H1 (cell line): ENCODE results near the gene TAOK1. TPM values are rescaled to one million over a fixed set of nuclear protein-coding genes. Genes with fewer than 3 reads are reported as not detected.

ENCODE experiments used
- CTCF ChIA-PET: fragments of 300-600 bp; sonication (Branson Sonifier 250); formaldehyde crosslinking; loops from one replicate; lab custom pipeline; 2021; ENCODE audit not compliant: partially characterized antibody; lab: Charles Lee
- POLR2A ChIA-PET: fragments of 300-600 bp; sonication (Branson Sonifier 250); formaldehyde crosslinking; loops from one replicate; lab custom pipeline; 2021; ENCODE audit warnings: inconsistent platforms; ENCODE audit not compliant: partially characterized antibody; lab: Charles Lee
- DNase-seq, 2 experiments: peaks; one replicate each; pipeline versions ENCODE4 v3.0.0 to v3.0.0-alpha.2; 2010 to 2022; ENCODE audit warnings: low spot score in 2 of 2, low read depth in 1 of 2, mixed read lengths in 1 of 2
- FAIRE-seq: peaks from 2 replicates; lab custom pipeline; 2011; peaks lifted over from hg19 to GRCh38; lab: Jason Lieb, UNC
- H2AFZ ChIP-seq: 2 replicates; pipeline ENCODE4 v1.8.1; 2012; ENCODE audit warnings: low read length, inconsistent platforms
- H2AK5ac ChIP-seq: 2 replicates; pipeline ENCODE4 v1.6.1; 2013; ENCODE audit warnings: low read depth, low read length
- H2BK120ac ChIP-seq: replicated peaks from 2 replicates; pipeline ENCODE3; 2013; ENCODE audit warnings: low read depth, low read length, inconsistent platforms
- H2BK12ac ChIP-seq: 2 replicates; pipeline ENCODE4 v1.6.1; 2013; ENCODE audit warnings: low read depth, low read length
- H2BK15ac ChIP-seq: 2 replicates; pipeline ENCODE4 v1.6.1; 2013; ENCODE audit warnings: low read length
- H2BK20ac ChIP-seq: 2 replicates; pipeline ENCODE4 v1.6.1; 2013; ENCODE audit warnings: low read length
- H2BK5ac ChIP-seq: 2 replicates; pipeline ENCODE4 v1.6.1; 2013; ENCODE audit warnings: low read depth, low read length
- H3K14ac ChIP-seq: 2 replicates; pipeline ENCODE4 v1.6.1; 2013; ENCODE audit warnings: inconsistent platforms; ENCODE audit not compliant: insufficient read length
- H3K18ac ChIP-seq: 2 replicates; pipeline ENCODE4 v1.6.1; 2013; ENCODE audit warnings: low read length; ENCODE audit errors: extremely low read depth
- H3K23ac ChIP-seq: 2 replicates; pipeline ENCODE4 v1.6.1; 2013; ENCODE audit warnings: inconsistent platforms; ENCODE audit not compliant: insufficient read length
- H3K23me2 ChIP-seq: 2 replicates; pipeline ENCODE4 v1.6.1; 2013; ENCODE audit warnings: low read depth, low read length
- H3K27ac ChIP-seq: 2 replicates; pipeline ENCODE4 v1.6.1; 2011; ENCODE audit warnings: low read depth, low read length, inconsistent platforms
- H3K27me3 ChIP-seq, 4 experiments: replicated peaks in 1 of 4; 1 replicate in 1 of 4; 2 replicates in 3 of 4; pipeline versions ENCODE4 v1.6.1 to v1.8.1; 2011 to 2013; ENCODE audit warnings: low read length in 3 of 4, mild to moderate bottlenecking in 3 of 4, inconsistent platforms in 2 of 4, mixed read lengths in 2 of 4, moderate library complexity in 1 of 4; ENCODE audit not compliant: control insufficient read depth in 3 of 4, insufficient read depth in 3 of 4; ENCODE audit errors: extremely low read depth in 1 of 4
- H3K36me3 ChIP-seq, 4 experiments: 2 replicates each; pipeline versions ENCODE4 v1.6.1 to v1.8.1; 2011 to 2013; ENCODE audit warnings: mild to moderate bottlenecking in 4 of 4, low read length in 3 of 4, moderate library complexity in 2 of 4, control low read depth in 1 of 4, inconsistent platforms in 1 of 4; ENCODE audit not compliant: insufficient read depth in 4 of 4, control insufficient read depth in 2 of 4
- H3K4ac ChIP-seq: replicated peaks from 2 replicates; pipeline ENCODE3; 2013; ENCODE audit warnings: low read length, low read depth, mixed read lengths, inconsistent platforms; ENCODE audit not compliant: insufficient read length
- H3K4me1 ChIP-seq, 4 experiments: replicated peaks in 1 of 4; 1 replicate in 1 of 4; 2 replicates in 3 of 4; pipeline versions ENCODE4 v1.6.1 to v1.8.1; 2011 to 2013; ENCODE audit warnings: low read length in 3 of 4, inconsistent platforms in 2 of 4, mixed read lengths in 1 of 4; ENCODE audit not compliant: insufficient read depth in 4 of 4, control insufficient read depth in 3 of 4
- H3K4me2 ChIP-seq, 2 experiments: 2 replicates each; pipeline versions ENCODE4 v1.6.1 to v1.8.1; 2011 to 2013; ENCODE audit warnings: low read depth in 2 of 2, low read length in 2 of 2, control low read depth in 1 of 2, inconsistent platforms in 1 of 2, mild to moderate bottlenecking in 1 of 2; ENCODE audit not compliant: insufficient read depth in 1 of 2
- H3K4me3 ChIP-seq, 4 experiments: fragments of 200-600, 300-600 bp in 1 of 4; sonication (generic), shearing (Covaris generic), sonication (Bioruptor Twin) in 1 of 4; 2 replicates each; pipeline versions ENCODE4 v1.5.1 to v1.8.1; 2011 to 2016; ENCODE audit warnings: low read length in 4 of 4, low read depth in 3 of 4, control low read depth in 2 of 4, inconsistent platforms in 2 of 4, mild to moderate bottlenecking in 2 of 4, mixed read lengths in 1 of 4, moderate library complexity in 1 of 4; ENCODE audit not compliant: insufficient read depth in 2 of 4; ENCODE audit errors: extremely low read depth in 1 of 4
- H3K56ac ChIP-seq: replicated peaks from 2 replicates; pipeline ENCODE3; 2013; ENCODE audit warnings: low read depth, mild to moderate bottlenecking, mixed read lengths, low read length, inconsistent platforms; ENCODE audit not compliant: insufficient read length
- H3K79me1 ChIP-seq: 2 replicates; pipeline ENCODE4 v1.6.1; 2013; ENCODE audit warnings: low read depth, low read length, control low read depth
- H3K79me2 ChIP-seq, 2 experiments: 2 replicates each; pipeline versions ENCODE4 v1.6.1 to v1.8.1; 2012 to 2013; ENCODE audit warnings: low read length in 2 of 2, mild to moderate bottlenecking in 2 of 2, inconsistent platforms in 1 of 2; ENCODE audit not compliant: insufficient read depth in 2 of 2, control insufficient read depth in 1 of 2
- H3K9ac ChIP-seq, 4 experiments: replicated peaks in 1 of 4; 1 replicate in 1 of 4; 2 replicates in 3 of 4; pipeline versions ENCODE4 v1.6.1 to v1.8.1; 2011 to 2013; ENCODE audit warnings: low read depth in 3 of 4, low read length in 3 of 4, control low read depth in 2 of 4, mild to moderate bottlenecking in 2 of 4, moderate library complexity in 2 of 4, inconsistent platforms in 1 of 4; ENCODE audit errors: extremely low read depth in 1 of 4
- H3K9me3 ChIP-seq, 2 experiments: 2 replicates each; pipeline versions ENCODE4 v1.6.1 to v1.8.1; 2012 to 2013; ENCODE audit warnings: mild to moderate bottlenecking in 2 of 2, moderate library complexity in 2 of 2, control low read depth in 1 of 2, inconsistent platforms in 1 of 2, low read depth in 1 of 2, low read length in 1 of 2, mixed read lengths in 1 of 2; ENCODE audit not compliant: insufficient read depth in 2 of 2
- H4K20me1 ChIP-seq, 2 experiments: replicated peaks in 1 of 2; 2 replicates each; pipeline versions ENCODE3 to v1.8.1; 2011 to 2013; ENCODE audit warnings: inconsistent platforms in 2 of 2, low read length in 2 of 2, mild to moderate bottlenecking in 1 of 2; ENCODE audit not compliant: insufficient read depth in 2 of 2, control insufficient read depth in 1 of 2
- H4K5ac ChIP-seq: 2 replicates; pipeline ENCODE4 v1.6.1; 2013; ENCODE audit warnings: low read length, low read depth, mixed read lengths, inconsistent platforms; ENCODE audit not compliant: insufficient read length
- H4K8ac ChIP-seq: 2 replicates; pipeline ENCODE4 v1.8.0; 2013; ENCODE audit warnings: mild to moderate bottlenecking, moderate library complexity, low read length, inconsistent platforms; ENCODE audit not compliant: insufficient read depth; ENCODE audit errors: extremely low read depth
- H4K91ac ChIP-seq: replicated peaks from 2 replicates; pipeline ENCODE3; 2013; ENCODE audit warnings: low read length, mixed read lengths, inconsistent platforms; ENCODE audit not compliant: insufficient read length
- BRCA1 ChIP-seq: IDR thresholded peaks from 2 replicates; pipeline ENCODE4 v1.6.1; 2012; ENCODE audit warnings: low read depth, low read length, improper control_type of control experiment
- CHD1 ChIP-seq: IDR thresholded peaks from 2 replicates; pipeline ENCODE4 v1.6.1; 2012; ENCODE audit warnings: low read depth, low read length, improper control_type of control experiment
- KDM5A ChIP-seq: fragments of 200-600 bp; IDR thresholded peaks from 2 replicates; pipeline ENCODE4 v1.7.1; 2012; ENCODE audit warnings: mild to moderate bottlenecking, low read length, inconsistent platforms, mixed read lengths
- RBBP5 ChIP-seq: IDR thresholded peaks from 2 replicates; pipeline ENCODE4 v1.7.1; 2012; ENCODE audit warnings: low read depth, mild to moderate bottlenecking, inconsistent platforms, low read length, moderate library complexity, borderline replicate concordance
- SIN3A ChIP-seq, 2 experiments: IDR thresholded peaks in 1 of 2; conservative IDR thresholded peaks in 1 of 2; 2 replicates each; pipeline ENCODE4 v1.6.1; 2011 to 2012; ENCODE audit warnings: low read length in 2 of 2, improper control_type of control experiment in 1 of 2, low read depth in 1 of 2, mild to moderate bottlenecking in 1 of 2
- SP2 ChIP-seq: IDR thresholded peaks from 2 replicates; pipeline ENCODE4 v1.6.1; 2012; ENCODE audit warnings: mild to moderate bottlenecking, low read length, inconsistent platforms
- WGBS, 2 experiments: shearing (Covaris generic) in 1 of 2; methylation state at CpG; one replicate each; pipeline versions ENCODE4 v1.1.6 to v1.1.7; 2013 to 2015; ENCODE audit warnings: low lambda C conversion rate in 2 of 2, mixed read lengths in 2 of 2, inconsistent platforms in 1 of 2, low coverage in 1 of 2, missing lambda C conversion rate in 1 of 2; ENCODE audit not compliant: insufficient replicate concordance in 2 of 2, insufficient coverage in 1 of 2, insufficient read length in 1 of 2; ENCODE audit errors: extremely low coverage in 1 of 2, missing lambda C conversion rate in 1 of 2; 5-methylcytosine and 5-hydroxymethylcytosine counted together
- polyA plus RNA-seq, 7 experiments: library from polyadenylated mRNA; depleted of rRNA in 3 of 7; stranded (reverse) in 5 of 7; unstranded in 2 of 7; fragments of >200 nt in 5 of 7; fragments of 200-250 nt in 2 of 7; gene quantifications; 1 replicate in 5 of 7; 2 replicates in 1 of 7; 4 replicates in 1 of 7; pipeline versions ENCODE4 v1.2.1 to v1.2.3, GENCODE V29; 2011 to 2013; ENCODE audit warnings: missing spikeins in 2 of 7, mixed read lengths in 2 of 7
- total RNA-seq: library from RNA; stranded (reverse); fragmentation: NEBNext Ultra II Directional; extraction: Animal tissue kit (Norgen Biotek cat#: 25700); gene quantifications from 2 replicates; pipeline ENCODE4 v1.2.1, GENCODE V29; 2021
- TF ChIP-seq, protein P1 (sequence below): IDR thresholded peaks from 2 replicates; pipeline ENCODE4 v1.6.1; 2012; ENCODE audit warnings: inconsistent platforms
- TF ChIP-seq, protein P2 (sequence below): IDR thresholded peaks from 2 replicates; pipeline ENCODE4 v1.6.1; 2012; ENCODE audit warnings: low read length, inconsistent platforms

Gene TAOK1
- total and polyA plus RNA-seq, 2 of the 8 experiments (the other 6 are each of a cell fraction or from before 2014, with no cell fraction given), result 12.2 to 90.6 TPM

DNA sequence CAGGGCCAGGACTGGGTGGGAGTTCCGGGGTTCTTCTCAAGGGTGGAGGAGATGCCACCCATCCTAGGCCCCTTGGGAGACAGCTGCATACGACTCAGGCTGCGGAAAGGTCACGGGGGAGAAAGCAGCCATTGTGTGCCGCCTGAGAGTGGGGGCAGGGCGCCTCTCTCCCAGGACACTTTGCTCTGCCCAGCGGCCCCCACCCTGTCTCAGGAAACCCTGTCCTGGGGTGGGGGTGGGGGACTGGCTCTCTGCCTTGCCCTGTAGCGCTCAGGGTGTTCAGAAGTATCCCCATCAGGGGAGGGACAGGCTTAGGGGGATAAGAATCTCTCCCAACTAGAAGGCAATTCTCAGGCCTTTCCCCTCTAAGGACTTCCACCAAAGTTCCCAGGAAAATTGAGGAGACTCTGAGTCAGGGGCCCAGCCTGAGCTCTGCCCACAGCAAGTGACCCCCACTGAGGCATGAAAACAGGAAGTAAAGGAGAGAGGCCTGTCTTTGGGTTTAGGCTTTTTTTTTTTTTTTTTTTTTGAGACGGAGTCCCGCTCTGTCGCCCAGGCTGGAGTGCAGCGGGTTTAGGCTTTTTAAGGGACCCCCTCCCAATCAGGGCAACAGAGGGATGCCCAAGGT lies 194.4 kb downstream of the TAOK1 start:
- POLR2A ChIA-PET, result interaction anchor here (1.0 kb wide), 1 partner anchor 10 kb away, joined by 3 read pairs; no protein-coding TSS in a partner anchor
- Histone ChIP-seq H3K9ac (no peak overlapping the region), H3K9me3 (no peaks in the 10 kb centered on the region), H2AFZ (no peak overlapping the region), H2AK5ac (0 out of 2 replicates have a peak overlapping the region, but pooled peaks have one; percentile 26), H3K14ac (no peak overlapping the region), H4K8ac (no peak overlapping the region; the same call in 1 of the 2 replicates), H3K4me1 (peaks cover 7 to 25% (median 21%) of the 10 kb centered on the region in 4 experiments), H2BK15ac (no peak overlapping the region), H2BK120ac (no peak overlapping the region), H3K4me3 (0 out of 8 replicates have a peak overlapping the region, but pooled peaks of 1 of the 4 experiments have one; percentile 8), H2BK12ac (no peak overlapping the region), H3K56ac (no peak overlapping the region), H4K20me1 (peaks cover 15 to 38% of the 10 kb centered on the region in 2 experiments), H2BK20ac (no peak overlapping the region), H3K36me3 (peaks cover 0 to 6% (median 3%) of the 10 kb centered on the region in 4 experiments; a peak in 1 of 8 replicates), H4K91ac (no peak overlapping the region), H3K23ac (no peak overlapping the region), H3K23me2 (peaks cover 8% of the 10 kb centered on the region; the same call in 1 of the 2 replicates), H2BK5ac (peak overlapping the region; percentile 8), H4K5ac (no peak overlapping the region), H3K18ac (no peak overlapping the region; the same call in 1 of the 2 replicates), H3K79me2 (peaks cover 0 to 42% of the 10 kb centered on the region in 2 experiments; a peak in 2 of 4 replicates), H3K27ac (no peak overlapping the region), H3K4me2 (peak overlapping the region; percentile 2 to 35; a peak in 2 of 4 replicates), H3K79me1 (peaks cover 19% of the 10 kb centered on the region), H3K4ac (no peak overlapping the region), H3K27me3 (no peaks in the 10 kb centered on the region)
- WGBS, 2 experiments, result 67% methylated on average over 12 of the region's 12 CpGs; no CpG with 5 or more reads in 1 of the 2 experiments
- TF ChIP-seq SP2 (no peak), CHD1 (no peak), SIN3A (conservative IDR thresholded peaks at IDR 0.05 in 1 of 2, IDR thresholded peaks at IDR 0.05 in 1 of 2; ENCODE audit: low read depth in 1 of 2, low read length in 2 of 2) (no peak), KDM5A (no peak), BRCA1 (no peak), RBBP5 (0 out of 2 replicates have a peak, but pooled peaks have one; percentile 32)
- TF ChIP-seq, protein P1, sequence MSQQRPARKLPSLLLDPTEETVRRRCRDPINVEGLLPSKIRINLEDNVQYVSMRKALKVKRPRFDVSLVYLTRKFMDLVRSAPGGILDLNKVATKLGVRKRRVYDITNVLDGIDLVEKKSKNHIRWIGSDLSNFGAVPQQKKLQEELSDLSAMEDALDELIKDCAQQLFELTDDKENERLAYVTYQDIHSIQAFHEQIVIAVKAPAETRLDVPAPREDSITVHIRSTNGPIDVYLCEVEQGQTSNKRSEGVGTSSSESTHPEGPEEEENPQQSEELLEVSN, result no peak
- TF ChIP-seq, protein P2, sequence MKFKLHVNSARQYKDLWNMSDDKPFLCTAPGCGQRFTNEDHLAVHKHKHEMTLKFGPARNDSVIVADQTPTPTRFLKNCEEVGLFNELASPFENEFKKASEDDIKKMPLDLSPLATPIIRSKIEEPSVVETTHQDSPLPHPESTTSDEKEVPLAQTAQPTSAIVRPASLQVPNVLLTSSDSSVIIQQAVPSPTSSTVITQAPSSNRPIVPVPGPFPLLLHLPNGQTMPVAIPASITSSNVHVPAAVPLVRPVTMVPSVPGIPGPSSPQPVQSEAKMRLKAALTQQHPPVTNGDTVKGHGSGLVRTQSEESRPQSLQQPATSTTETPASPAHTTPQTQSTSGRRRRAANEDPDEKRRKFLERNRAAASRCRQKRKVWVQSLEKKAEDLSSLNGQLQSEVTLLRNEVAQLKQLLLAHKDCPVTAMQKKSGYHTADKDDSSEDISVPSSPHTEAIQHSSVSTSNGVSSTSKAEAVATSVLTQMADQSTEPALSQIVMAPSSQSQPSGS, result no peak
- DNase-seq (no peak), FAIRE-seq (no peak)
- CTCF ChIA-PET, result interaction anchor here (0.6 to 14.8 kb wide), 4 partner anchors 13 to 308 kb away, joined by 3 to 193 read pairs (median 52); partner anchors contain the start of genes ABHD15, CORO6 and TP53I13
